NB4 (cell line): ENCODE data around the gene DCAF4L1.

Experiments
- DNase-seq: peaks from one replicate; pipeline ENCODE4 v3.0.0; 2010; ENCODE audit warnings: low read depth
- H3K4me3 ChIP-seq: one replicate; pipeline ENCODE4 v1.5.1; 2011; ENCODE audit warnings: mild to moderate bottlenecking, low read depth, low read length, moderate library complexity
- MYC ChIP-seq: IDR thresholded peaks from 2 replicates; pipeline ENCODE4 v1.6.1; 2011; ENCODE audit warnings: low read depth, low read length
- POLR2A ChIP-seq: IDR thresholded peaks from 2 replicates; pipeline ENCODE4 v1.6.1; 2011; ENCODE audit warnings: mild to moderate bottlenecking; ENCODE audit not compliant: insufficient read length; ENCODE audit errors: extremely low read depth
- TF ChIP-seq, protein P1 (sequence below): IDR thresholded peaks from 2 replicates; pipeline ENCODE4 v1.6.1; 2011; ENCODE audit warnings: low read depth, low read length
- TF ChIP-seq, protein P2 (sequence below): IDR thresholded peaks from one replicate; pipeline ENCODE4 v1.5.1; 2012; ENCODE audit warnings: low read depth, low read length

DCAF4L1 gene

DNA sequence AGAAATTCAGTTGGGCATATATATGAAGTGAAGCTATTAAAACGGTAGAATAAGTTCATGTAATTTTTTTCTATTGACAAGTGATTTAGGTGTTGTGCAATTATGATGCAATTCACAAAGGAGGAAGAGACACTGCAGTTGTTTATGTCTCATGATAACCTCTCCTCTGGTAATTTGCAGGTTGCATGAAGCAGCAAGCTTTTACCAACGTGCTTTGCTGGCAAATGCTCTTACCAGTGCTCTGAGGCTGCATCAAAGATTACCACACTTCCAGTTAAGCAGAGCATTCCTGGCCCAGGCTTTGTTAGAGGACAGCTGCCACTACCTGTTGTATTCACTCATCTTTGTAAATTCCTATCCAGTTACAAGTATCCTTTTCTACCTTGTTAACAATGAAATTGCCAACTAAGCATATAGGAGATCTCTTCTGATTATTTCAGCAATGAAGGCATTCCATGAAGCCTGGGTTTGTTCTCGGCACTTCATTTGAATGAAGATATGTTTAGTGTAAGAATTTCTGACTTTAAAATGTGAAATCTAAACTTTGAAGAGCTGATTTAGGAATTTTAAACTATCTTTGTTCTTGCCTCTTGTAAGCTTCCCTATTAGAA lies 42.4 kb upstream of the DCAF4L1 start:
- peak overlapping the region; percentile 96 for H3K4me3 ChIP-seq
- TF ChIP-seq, protein P1, sequence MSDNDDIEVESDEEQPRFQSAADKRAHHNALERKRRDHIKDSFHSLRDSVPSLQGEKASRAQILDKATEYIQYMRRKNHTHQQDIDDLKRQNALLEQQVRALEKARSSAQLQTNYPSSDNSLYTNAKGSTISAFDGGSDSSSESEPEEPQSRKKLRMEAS = peak; percentile 82
- TF ChIP-seq, protein P2, sequence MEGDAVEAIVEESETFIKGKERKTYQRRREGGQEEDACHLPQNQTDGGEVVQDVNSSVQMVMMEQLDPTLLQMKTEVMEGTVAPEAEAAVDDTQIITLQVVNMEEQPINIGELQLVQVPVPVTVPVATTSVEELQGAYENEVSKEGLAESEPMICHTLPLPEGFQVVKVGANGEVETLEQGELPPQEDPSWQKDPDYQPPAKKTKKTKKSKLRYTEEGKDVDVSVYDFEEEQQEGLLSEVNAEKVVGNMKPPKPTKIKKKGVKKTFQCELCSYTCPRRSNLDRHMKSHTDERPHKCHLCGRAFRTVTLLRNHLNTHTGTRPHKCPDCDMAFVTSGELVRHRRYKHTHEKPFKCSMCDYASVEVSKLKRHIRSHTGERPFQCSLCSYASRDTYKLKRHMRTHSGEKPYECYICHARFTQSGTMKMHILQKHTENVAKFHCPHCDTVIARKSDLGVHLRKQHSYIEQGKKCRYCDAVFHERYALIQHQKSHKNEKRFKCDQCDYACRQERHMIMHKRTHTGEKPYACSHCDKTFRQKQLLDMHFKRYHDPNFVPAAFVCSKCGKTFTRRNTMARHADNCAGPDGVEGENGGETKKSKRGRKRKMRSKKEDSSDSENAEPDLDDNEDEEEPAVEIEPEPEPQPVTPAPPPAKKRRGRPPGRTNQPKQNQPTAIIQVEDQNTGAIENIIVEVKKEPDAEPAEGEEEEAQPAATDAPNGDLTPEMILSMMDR = no peak
- TF ChIP-seq POLR2A = no peak
- peak; percentile 81 for TF ChIP-seq MYC
- DNase-seq = peak; percentile 94

DNA sequence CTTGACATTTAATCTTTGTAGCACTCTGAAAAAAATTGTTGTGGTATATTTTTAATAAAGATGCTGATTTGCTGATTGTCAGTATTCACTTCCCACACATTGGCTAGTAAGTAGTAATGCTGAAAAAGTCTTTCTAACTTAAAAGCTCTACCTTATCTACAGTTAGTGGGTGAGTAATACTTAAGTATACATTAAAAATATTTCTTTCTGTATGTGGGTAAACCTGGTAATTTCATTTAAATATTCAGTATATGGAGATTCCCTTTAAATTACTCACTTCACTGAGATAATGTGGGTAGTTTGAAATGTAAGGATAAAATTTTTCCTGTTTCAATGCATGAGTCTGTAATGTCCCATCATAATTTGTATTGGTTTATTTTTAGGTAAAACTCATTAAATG lies 40.7 kb upstream of the DCAF4L1 start:
- no peak overlapping the region for H3K4me3 ChIP-seq
- TF ChIP-seq, protein P2 = no peak
- TF ChIP-seq POLR2A = no peak
- DNase-seq = no peak

DNA sequence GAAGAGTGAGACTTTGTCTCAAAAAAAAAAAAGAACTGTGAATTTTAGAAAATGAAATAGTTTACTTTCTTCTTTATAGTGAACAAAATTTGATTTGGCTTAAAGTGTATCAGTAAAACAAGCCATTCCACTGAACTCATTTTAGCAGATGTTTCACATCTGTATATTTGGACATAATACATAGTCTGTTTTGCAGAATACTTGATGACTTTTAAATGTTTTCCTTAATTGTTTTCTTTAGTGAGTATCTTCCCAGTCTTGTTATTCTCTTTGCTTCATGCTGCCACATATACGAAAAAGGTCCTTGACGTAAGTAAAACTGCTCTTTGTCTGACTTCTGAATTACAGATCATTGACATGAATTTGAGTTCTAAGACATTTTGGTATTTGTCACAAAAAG lies 38.0 kb upstream of the DCAF4L1 start:
- H3K4me3 ChIP-seq = no peak overlapping the region
- DNase-seq = no peak
- TF ChIP-seq, protein P1 = no peak
- TF ChIP-seq POLR2A = no peak
- no peak for TF ChIP-seq MYC
- TF ChIP-seq, protein P2 = no peak

DNA sequence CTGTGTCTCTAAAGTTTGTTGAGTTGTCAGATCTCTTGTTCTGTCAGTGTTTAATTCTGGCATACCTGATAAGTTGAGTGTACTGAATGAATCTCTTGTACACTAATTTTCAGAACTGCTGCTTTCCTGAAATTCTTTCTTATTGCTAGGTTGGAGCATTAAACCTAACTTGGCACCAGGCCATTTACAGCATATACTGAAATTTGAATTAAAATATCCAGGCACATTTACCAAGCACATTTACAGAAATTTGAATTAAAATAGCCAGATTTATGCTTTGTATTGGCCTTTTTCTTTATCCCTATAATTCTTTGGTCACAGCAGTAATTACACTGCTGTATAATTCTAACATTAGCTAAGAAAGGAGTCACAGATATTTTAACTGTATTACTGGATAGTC lies 37.5 kb upstream of the DCAF4L1 start:
- no peak overlapping the region for H3K4me3 ChIP-seq
- no peak for DNase-seq
- TF ChIP-seq MYC (no peak), POLR2A (no peak)
- TF ChIP-seq, protein P2 = no peak
- TF ChIP-seq, protein P1 = no peak

DNA sequence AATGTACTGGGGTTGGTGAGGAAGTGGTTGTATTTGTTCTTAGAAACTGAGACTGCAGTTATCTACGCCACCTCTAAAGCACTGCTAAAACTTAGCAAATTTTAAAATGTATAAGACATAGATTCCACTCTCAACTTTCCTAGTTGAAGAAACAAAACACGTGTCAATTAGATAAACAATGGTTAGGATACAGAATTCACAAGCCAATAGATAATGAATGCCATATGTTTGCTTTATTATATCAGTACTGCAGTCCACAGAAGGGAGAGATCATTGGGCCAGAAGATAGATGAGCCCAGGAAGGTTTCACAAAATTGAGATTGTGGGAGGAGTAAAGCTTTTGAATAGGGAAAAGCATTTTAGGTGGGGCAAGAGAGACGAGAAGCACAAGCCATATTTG lies 32.0 kb upstream of the DCAF4L1 start:
- DNase-seq = no peak
- H3K4me3 ChIP-seq = no peak overlapping the region
- TF ChIP-seq MYC = no peak
- TF ChIP-seq, protein P2 = no peak
- TF ChIP-seq, protein P1 = no peak
- no peak for TF ChIP-seq POLR2A

DNA sequence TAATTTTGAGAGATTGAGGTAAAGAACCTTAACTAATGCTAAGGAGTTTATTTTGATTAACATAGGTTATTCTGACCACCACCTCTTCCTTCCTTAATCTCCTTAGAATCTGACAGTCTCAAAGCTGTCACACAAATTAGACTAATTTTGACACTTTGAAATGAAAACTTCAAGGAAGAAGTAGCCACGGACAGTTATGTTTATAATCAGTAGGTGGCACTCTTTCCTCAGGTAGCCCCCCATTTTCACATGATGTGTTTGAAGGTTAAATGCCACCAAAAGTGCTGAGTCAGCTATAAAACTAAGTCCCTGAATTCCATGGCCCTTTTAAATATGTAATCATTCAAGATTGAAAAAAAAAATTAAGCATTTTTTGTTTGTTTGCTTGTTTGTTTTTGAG lies 23.9 kb upstream of the DCAF4L1 start:
- peak; percentile 73 for DNase-seq
- peak; percentile 43; the same call in 1 of the 2 replicates for TF ChIP-seq MYC
- TF ChIP-seq, protein P2 = peak; percentile 44
- TF ChIP-seq, protein P1 = peak; percentile 44; the same call in 1 of the 2 replicates
- no peak for TF ChIP-seq POLR2A
- H3K4me3 ChIP-seq = no peak overlapping the region
